Ascending aorta (tissue), 2 donors: ENCODE data around the gene TRMT112. TPM values are rescaled to one million over a fixed set of nuclear protein-coding genes. Genes with fewer than 3 reads are reported as not detected.

ENCODE experiments used
- DNase-seq, 2 donors: peaks; one replicate each; pipeline ENCODE4 v3.0.0-alpha.2; 2019; ENCODE audit warnings: low spot score in 2 of 2
- H3K27ac ChIP-seq, 2 donors: fragments of 200-600 bp; sonication (generic); one replicate each; pipeline ENCODE4 v1.5.1; 2016 to 2017; ENCODE audit warnings: mild to moderate bottlenecking in 1 of 2
- H3K27me3 ChIP-seq: fragments of 200-600 bp; sonication (generic); one replicate; pipeline ENCODE4 v1.5.1; 2017
- H3K36me3 ChIP-seq, 2 donors: fragments of 200-600 bp; sonication (generic); one replicate each; pipeline ENCODE4 v1.5.1; 2016
- H3K4me1 ChIP-seq, 2 donors: fragments of 200-600 bp; sonication (generic); one replicate each; pipeline ENCODE4 v1.5.1; 2016 to 2017; ENCODE audit warnings: mild to moderate bottlenecking in 1 of 2
- H3K4me3 ChIP-seq, 2 donors: fragments of 200-600 bp; sonication (generic); one replicate each; pipeline ENCODE4 v1.5.1; 2016 to 2017; ENCODE audit warnings: mild to moderate bottlenecking in 1 of 2
- H3K9me3 ChIP-seq, 2 donors: fragments of 200-600 bp; sonication (generic); one replicate each; pipeline ENCODE4 v1.5.1; 2016
- CTCF ChIP-seq, 3 experiments: fragments of 200-600 bp in 2 of 3; fragments of 450-650 bp in 1 of 3; sonication (generic) in 2 of 3; IDR thresholded peaks; one replicate each; pipeline ENCODE4 v1.5.1; 2016 to 2019; ENCODE audit warnings: antibody characterized with exemption in 3 of 3, mild to moderate bottlenecking in 1 of 3, moderate library complexity in 1 of 3
- intact Hi-C: fragments of 100-400 bp; cut with DNase I; formaldehyde crosslinking; loops from one replicate; pipeline ENCODE4 v1.15.1; 2023
- total RNA-seq: library from RNA; depleted of rRNA; stranded (reverse); fragments of >200 nt; gene quantifications from one replicate; pipeline ENCODE4 v1.1.0, GENCODE V29; 2016

TRMT112 gene
- total RNA-seq, 1 donor from 2014 or later, result 384 TPM

- H3K27me3 ChIP-seq, result no peaks in the 10 kb centered on the region
- no peak for TF ChIP-seq CTCF (IDR thresholded peaks at IDR 0.05)
- H3K9me3 ChIP-seq, result no peaks in the 10 kb centered on the region
- intact Hi-C loops, result no loop called here
- H3K36me3 ChIP-seq, result no peaks in the 10 kb centered on the region
- no peaks in the 10 kb centered on the region for H3K4me1 ChIP-seq
- no peak overlapping the region for H3K27ac ChIP-seq
- no peak for DNase-seq
- no peak overlapping the region for H3K4me3 ChIP-seq
Observed at GRCh38 chr11:64349025-64349387, 31.6 kb upstream of the TRMT112 start.

DNA sequence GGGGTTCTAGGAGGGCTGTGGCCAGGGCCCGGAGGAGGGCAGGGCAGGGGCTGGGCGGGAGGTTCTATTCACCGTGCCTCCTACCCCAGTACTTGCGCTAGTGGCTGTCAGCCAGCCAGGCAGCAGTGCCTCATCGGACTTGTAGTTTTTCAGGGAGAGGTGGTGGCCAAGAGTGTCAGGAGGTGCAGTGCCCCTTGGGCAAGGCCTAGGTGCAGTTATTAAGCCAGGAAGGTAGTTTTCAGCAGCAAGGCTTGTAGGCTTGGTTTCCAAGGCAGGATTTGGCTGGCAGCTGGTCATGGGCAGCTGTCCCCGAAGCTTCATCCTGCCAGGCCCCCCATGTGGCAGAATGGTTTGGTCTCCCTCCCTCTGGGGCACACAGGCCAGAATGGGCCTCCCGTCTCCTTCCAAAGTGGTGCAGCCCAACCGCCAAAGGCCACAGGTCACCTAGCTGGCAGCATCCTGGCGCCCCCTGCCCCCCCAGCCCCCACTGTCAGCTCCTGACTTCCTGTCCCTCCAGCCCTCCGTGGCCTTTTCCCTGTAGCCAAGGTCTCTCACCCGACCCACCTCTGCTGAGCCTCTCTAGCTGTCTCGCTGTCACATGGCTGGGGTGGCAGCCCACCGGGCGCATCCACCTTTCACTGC is 31.1 kb upstream of the TRMT112 start:
- Histone ChIP-seq H3K9me3 (no peaks in the 10 kb centered on the region), H3K4me1 (no peaks in the 10 kb centered on the region), H3K27ac (no peak overlapping the region), H3K27me3 (no peaks in the 10 kb centered on the region), H3K36me3 (no peaks in the 10 kb centered on the region), H3K4me3 (no peak overlapping the region)
- intact Hi-C loops, result no loop called here
- no peak for DNase-seq
- no peak for TF ChIP-seq CTCF (IDR thresholded peaks at IDR 0.05)

DNA sequence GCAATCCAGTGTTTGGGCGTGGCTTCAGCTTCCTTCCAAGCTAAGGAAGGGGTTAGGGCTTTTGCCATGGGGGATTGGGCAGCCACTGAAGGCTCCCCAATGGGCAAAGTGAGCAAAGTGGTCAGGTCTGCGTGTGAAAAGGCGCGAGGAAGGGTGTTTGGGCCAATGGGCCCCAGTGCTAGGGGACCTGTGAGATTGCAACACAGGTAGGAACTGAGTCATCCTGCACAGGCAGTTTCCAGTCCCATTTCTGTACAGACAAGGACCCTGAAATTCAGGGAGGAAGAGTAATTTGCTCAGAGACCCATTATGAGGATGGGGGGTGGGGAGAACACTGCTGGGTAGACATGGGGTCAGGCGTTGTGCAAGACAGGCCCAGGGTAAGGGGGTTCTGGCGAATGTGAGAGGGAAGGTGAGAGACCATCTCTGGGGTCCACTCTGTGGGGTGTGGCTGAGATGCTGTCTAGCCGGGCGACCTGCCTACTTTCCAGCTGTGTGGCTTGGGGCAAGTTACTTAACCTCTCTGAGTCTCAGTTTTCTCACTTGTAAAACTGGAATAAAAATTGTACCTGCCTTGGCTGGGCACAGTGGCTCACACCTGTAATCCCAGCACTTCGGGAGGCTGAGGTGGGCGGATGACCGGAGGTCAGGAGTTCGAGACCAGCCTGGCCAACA is 30.0 kb upstream of the TRMT112 start:
- DNase-seq, result no peak
- Histone ChIP-seq H3K9me3 (no peaks in the 10 kb centered on the region), H3K36me3 (no peaks in the 10 kb centered on the region), H3K27me3 (no peaks in the 10 kb centered on the region), H3K4me1 (peaks cover 0 to 1% of the 10 kb centered on the region in 2 donors), H3K4me3 (no peak overlapping the region), H3K27ac (no peak overlapping the region)
- no peak for TF ChIP-seq CTCF (IDR thresholded peaks at IDR 0.05)
- intact Hi-C loops, result no loop called here

DNA sequence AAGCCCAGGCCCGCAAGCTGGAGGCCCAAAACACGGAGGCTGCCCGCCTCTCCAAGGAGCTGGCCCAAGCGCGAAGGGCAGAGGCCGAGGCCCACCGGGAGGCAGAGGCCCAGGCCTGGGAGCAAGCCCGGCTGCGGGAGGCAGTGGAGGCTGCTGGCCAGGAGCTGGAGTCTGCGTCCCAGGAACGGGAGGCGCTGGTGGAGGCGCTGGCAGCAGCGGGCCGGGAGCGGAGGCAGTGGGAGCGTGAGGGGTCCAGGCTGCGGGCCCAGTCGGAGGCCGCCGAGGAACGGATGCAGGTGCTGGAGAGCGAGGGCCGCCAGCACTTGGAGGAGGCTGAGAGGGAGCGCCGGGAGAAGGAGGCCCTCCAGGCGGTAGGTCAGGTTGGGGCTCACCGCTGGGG is 27.4 kb upstream of the TRMT112 start:
- no peak for DNase-seq
- no peak for TF ChIP-seq CTCF (IDR thresholded peaks at IDR 0.05)
- no peak overlapping the region for H3K4me3 ChIP-seq
- H3K27ac ChIP-seq, result no peak overlapping the region
- H3K4me1 ChIP-seq, result peaks cover 3 to 6% of the 10 kb centered on the region in 2 donors
- no peaks in the 10 kb centered on the region for H3K27me3 ChIP-seq
- intact Hi-C loops, result no loop called here
- H3K36me3 ChIP-seq, result no peaks in the 10 kb centered on the region
- H3K9me3 ChIP-seq, result no peaks in the 10 kb centered on the region

DNA sequence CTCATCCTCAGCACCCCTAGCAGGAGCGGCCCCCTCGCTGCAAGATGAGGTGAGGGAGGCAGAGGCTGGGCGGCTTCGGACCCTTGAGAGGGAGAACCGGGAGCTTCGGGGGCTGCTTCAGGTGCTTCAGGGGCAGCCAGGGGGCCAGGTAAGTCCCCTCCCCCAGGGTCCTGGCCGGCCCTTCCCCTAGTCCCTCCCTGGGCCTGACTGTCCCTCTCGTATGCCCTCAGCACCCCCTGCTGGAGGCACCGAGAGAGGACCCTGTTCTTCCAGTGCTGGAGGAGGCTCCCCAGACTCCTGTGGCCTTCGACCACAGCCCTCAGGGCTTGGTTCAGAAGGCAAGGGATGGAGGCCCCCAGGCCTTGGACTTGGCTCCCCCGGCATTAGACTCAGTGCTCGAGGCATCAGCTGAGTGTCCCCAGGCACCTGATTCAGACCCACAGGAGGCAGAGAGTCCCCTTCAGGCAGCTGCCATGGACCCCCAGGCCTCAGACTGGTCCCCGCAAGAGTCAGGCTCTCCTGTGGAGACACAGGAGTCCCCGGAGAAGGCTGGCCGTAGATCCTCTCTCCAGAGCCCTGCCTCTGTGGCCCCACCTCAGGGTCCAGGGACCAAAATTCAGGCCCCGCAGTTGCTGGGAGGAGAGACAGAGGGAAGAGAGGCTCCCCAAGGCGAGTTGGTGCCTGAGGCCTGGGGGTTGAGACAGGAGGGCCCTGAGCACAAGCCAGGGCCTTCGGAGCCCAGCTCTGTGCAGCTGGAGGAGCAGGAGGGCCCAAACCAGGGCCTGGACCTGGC is 26.6 kb upstream of the TRMT112 start:
- DNase-seq, result no peak
- no peak overlapping the region for H3K27ac ChIP-seq
- intact Hi-C loops, result no loop called here
- peaks cover 3 to 6% of the 10 kb centered on the region in 2 donors for H3K4me1 ChIP-seq
- H3K4me3 ChIP-seq, result no peak overlapping the region
- no peaks in the 10 kb centered on the region for H3K27me3 ChIP-seq
- TF ChIP-seq CTCF (IDR thresholded peaks at IDR 0.05), result no peak
- no peaks in the 10 kb centered on the region for H3K9me3 ChIP-seq
- no peaks in the 10 kb centered on the region for H3K36me3 ChIP-seq
